Activated gamma-delta T cell (primary cell): ENCODE results near the gene WWTR1.

Source experiments
- DNase-seq: peaks from one replicate; lab custom pipeline; 2025; lab: John Stamatoyannopoulos, UW

Gene WWTR1

GRCh38 chr3:149473357-149474249 lies 184.2 kb downstream of the WWTR1 start:
- DNase-seq: no peak

GRCh38 chr3:149472030-149472797 lies 185.6 kb downstream of the WWTR1 start:
- DNase-seq: no peak

GRCh38 chr3:149470381-149470780 lies 187.4 kb downstream of the WWTR1 start:
- DNase-seq: no peak

GRCh38 chr3:149468504-149469212 lies 189.2 kb downstream of the WWTR1 start:
- no peak for DNase-seq
